Mesothelial cell of epicardium (in vitro differentiated cells): Measurements from ENCODE around the gene OR4E1. TPM values are rescaled to one million over a fixed set of nuclear protein-coding genes. Genes with fewer than 3 reads are reported as not detected.

Source experiments
- DNase-seq, 2 experiments: peaks; one replicate each; pipeline ENCODE4 v3.0.0; 2021; ENCODE audit warnings: low spot score in 2 of 2; ENCODE audit not compliant: unreplicated experiment in 2 of 2
- H3K27ac Mint-ChIP-seq: 2 replicates; pipeline ENCODE4 v1.8.0; 2021; ENCODE audit warnings: mixed read lengths
- H3K27me3 Mint-ChIP-seq: 2 replicates; pipeline ENCODE4 v1.8.0; 2021; ENCODE audit warnings: low read depth, mixed read lengths
- H3K36me3 Mint-ChIP-seq: 2 replicates; pipeline ENCODE4 v1.8.0; 2021; ENCODE audit warnings: mixed read lengths
- H3K4me1 Mint-ChIP-seq: 2 replicates; pipeline ENCODE4 v1.8.0; 2021; ENCODE audit warnings: mixed read lengths
- H3K4me3 Mint-ChIP-seq: 2 replicates; pipeline ENCODE4 v1.8.0; 2021; ENCODE audit warnings: mild to moderate bottlenecking, moderate library complexity, mixed read lengths
- H3K9me3 Mint-ChIP-seq: 2 replicates; pipeline ENCODE4 v1.8.0; 2021; ENCODE audit warnings: mixed read lengths
- total RNA-seq: library from RNA; stranded (reverse); gene quantifications from 3 replicates; pipeline ENCODE4 v1.2.1, GENCODE V29; 2021
- TF ChIP-seq, protein P1 (sequence below): fragments of 200-600 bp; sonication (generic); IDR thresholded peaks from one replicate; pipeline ENCODE4 v1.5.0; 2021; ENCODE audit warnings: antibody characterized with exemption; ENCODE audit not compliant: unreplicated experiment

The OR4E1 gene
- total RNA-seq, 1 donor from 2014 or later = not detected

DNA sequence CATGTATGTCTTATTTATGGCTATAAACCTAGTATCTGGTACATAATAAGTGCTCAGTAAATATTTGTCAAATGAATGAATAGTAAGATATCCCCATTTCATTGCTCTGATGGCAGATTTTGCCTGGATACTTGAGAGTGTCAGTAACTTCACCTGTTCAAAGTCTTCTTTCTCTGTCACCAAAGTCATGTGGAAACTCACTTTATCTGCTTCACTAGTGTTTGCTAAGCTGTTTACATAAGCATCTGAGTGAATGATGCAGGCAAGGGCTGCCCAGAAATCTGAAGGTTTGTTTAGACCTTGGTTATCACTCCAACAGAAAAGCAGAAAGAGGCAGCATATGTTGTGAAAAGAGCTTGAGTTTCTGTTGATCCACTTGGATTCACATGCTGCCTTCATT is 4.3 kb downstream of the OR4E1 start:
- Mint-ChIP-seq H3K4me3 (no peak overlapping the region), H3K27me3 (peaks cover 29% of the 10 kb centered on the region), H3K4me1 (no peaks in the 10 kb centered on the region), H3K27ac (no peak overlapping the region), H3K9me3 (peaks cover 2% of the 10 kb centered on the region), H3K36me3 (no peaks in the 10 kb centered on the region)
- DNase-seq = no peak
- TF ChIP-seq, protein P1, sequence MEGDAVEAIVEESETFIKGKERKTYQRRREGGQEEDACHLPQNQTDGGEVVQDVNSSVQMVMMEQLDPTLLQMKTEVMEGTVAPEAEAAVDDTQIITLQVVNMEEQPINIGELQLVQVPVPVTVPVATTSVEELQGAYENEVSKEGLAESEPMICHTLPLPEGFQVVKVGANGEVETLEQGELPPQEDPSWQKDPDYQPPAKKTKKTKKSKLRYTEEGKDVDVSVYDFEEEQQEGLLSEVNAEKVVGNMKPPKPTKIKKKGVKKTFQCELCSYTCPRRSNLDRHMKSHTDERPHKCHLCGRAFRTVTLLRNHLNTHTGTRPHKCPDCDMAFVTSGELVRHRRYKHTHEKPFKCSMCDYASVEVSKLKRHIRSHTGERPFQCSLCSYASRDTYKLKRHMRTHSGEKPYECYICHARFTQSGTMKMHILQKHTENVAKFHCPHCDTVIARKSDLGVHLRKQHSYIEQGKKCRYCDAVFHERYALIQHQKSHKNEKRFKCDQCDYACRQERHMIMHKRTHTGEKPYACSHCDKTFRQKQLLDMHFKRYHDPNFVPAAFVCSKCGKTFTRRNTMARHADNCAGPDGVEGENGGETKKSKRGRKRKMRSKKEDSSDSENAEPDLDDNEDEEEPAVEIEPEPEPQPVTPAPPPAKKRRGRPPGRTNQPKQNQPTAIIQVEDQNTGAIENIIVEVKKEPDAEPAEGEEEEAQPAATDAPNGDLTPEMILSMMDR = no peak

DNA sequence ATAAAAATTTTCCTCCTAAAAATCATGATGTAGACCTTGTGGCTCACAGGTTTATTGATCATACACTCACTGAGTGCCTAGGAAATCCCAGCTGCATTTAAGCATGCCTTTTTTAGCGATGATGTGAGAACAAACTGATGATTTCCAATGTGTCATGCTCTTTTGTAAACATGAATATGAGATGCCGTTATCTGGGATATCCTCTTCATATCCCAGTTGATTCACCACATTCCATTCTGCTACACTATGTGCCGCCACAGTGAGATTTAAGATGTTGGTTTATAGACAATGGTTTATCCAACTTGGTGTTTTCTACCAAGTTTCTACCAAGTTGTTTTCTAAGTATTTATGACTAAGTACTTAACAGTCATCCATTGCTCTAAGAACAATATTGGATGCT is 5.2 kb downstream of the OR4E1 start:
- no peak for DNase-seq
- Mint-ChIP-seq H3K36me3 (no peaks in the 10 kb centered on the region), H3K4me1 (no peaks in the 10 kb centered on the region), H3K27ac (no peak overlapping the region), H3K27me3 (peaks cover 29% of the 10 kb centered on the region), H3K9me3 (peaks cover 4% of the 10 kb centered on the region), H3K4me3 (no peak overlapping the region)
- TF ChIP-seq, protein P1 = no peak

DNA sequence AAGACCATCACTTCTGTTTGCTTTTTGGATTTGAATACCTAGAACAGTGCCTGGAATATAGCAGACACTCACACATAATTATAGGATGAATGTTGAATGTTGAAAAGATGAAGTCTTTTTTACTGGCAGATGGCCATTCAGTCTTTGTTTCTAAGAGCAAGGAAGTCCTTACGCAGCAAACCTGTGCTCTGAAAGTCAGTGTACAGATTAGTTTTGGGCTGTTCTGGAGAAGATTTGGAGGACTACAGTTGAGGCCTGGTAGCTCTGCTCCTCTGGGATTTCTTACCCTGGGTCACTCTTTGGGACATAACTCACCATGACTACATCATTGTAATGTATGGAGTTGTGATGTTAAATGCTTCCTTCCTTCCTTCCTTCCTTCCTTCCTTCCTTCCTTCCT is 16.6 kb downstream of the OR4E1 start:
- H3K27me3 Mint-ChIP-seq = peaks cover 27% of the 10 kb centered on the region
- no peak overlapping the region for H3K27ac Mint-ChIP-seq
- H3K36me3 Mint-ChIP-seq = no peaks in the 10 kb centered on the region
- no peaks in the 10 kb centered on the region for H3K4me1 Mint-ChIP-seq
- DNase-seq = no peak
- no peak overlapping the region for H3K4me3 Mint-ChIP-seq
- TF ChIP-seq, protein P1 = no peak
- no peaks in the 10 kb centered on the region for H3K9me3 Mint-ChIP-seq

DNA sequence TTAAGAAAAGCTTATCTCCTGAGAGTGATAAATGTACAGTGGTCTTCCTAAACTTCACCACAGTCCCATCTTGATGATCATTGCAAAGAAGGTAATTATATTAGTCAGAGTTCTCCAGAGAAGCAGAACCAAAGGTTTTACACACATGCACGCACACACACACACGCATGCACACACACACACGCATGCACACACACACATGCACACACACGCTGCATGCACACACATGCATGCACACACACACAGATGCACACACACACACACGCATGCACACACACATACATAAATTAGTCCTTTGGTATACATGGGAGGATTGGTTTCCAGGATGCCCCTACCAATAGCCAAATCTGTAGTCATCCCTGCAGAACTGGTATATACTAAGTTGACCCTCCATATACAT is 19.4 kb downstream of the OR4E1 start:
- TF ChIP-seq, protein P1 = no peak
- H3K4me3 Mint-ChIP-seq = no peak overlapping the region
- H3K9me3 Mint-ChIP-seq = no peaks in the 10 kb centered on the region
- no peaks in the 10 kb centered on the region for H3K36me3 Mint-ChIP-seq
- H3K4me1 Mint-ChIP-seq = no peaks in the 10 kb centered on the region
- no peak for DNase-seq
- H3K27me3 Mint-ChIP-seq = peaks cover 33% of the 10 kb centered on the region
- H3K27ac Mint-ChIP-seq = no peak overlapping the region

DNA sequence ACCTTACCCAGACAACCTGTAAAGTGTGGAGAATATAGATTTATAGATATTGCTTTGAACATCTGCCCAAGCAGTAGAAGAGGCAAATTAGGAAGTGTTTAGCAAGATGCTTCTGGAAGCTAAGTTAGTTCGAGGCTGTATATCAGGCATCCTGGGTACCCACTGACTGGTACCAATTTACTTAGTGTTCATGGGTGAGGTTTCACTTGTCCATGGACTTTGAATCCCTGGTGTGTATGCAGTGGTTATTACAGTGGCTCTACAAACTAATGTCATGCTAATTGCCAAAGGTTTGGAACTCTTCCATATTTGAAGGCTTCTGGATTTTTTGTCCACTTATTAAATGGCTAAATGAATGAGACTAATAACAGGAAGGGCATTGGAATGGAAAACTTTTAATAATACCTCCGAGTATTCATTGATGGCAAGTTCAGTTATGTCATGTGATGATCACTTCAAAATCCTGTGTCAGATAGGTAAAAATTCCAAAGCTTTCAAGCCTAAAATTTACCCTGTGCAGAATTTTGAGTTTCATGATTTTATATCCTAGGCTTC is 20.2 kb downstream of the OR4E1 start, which contains the start of gene OR4E2:
TSS of gene OR4E2 (plus strand) at position 505 of the 555 bp plus-strand sequence. CDS start 11,248 bp downstream, outside the sequence.
- H3K9me3 Mint-ChIP-seq = no peaks in the 10 kb centered on the region
- no peak within 1 kb of the TSS for H3K27ac Mint-ChIP-seq
- no peak within 1 kb of the TSS for H3K4me3 Mint-ChIP-seq
- no peaks in the 10 kb centered on the region for H3K4me1 Mint-ChIP-seq
- TF ChIP-seq, protein P1 = no peak
- H3K27me3 Mint-ChIP-seq = peaks cover 31% of the 10 kb centered on the region
- H3K36me3 Mint-ChIP-seq = no peaks in the 10 kb centered on the region
- DNase-seq = no peak
